NT2/D1 (cell line): ENCODE measurements around the gene PCDHGA11.
"Not testable (repeated sequence)": the region's sequence is repeated elsewhere in the genome, so short reads cannot be mapped to it uniquely, and the experiment has no call there.

Experiments
- DNase-seq: peaks from one replicate; pipeline ENCODE4 v3.0.0-alpha.2; 2011; ENCODE audit warnings: low read depth, low spot score
- H3K27me3 ChIP-seq: 2 replicates; pipeline ENCODE4 v1.6.0; 2011; ENCODE audit warnings: mild to moderate bottlenecking; ENCODE audit not compliant: insufficient read length, insufficient read depth
- H3K36me3 ChIP-seq: 2 replicates; pipeline ENCODE4 v1.6.1; 2011; ENCODE audit warnings: mild to moderate bottlenecking, low read length, mixed read lengths; ENCODE audit not compliant: insufficient read depth, insufficient read length
- H3K4me1 ChIP-seq: 2 replicates; pipeline ENCODE4 v1.5.1; 2011; ENCODE audit not compliant: insufficient read depth, insufficient read length
- H3K4me3 ChIP-seq: 2 replicates; pipeline ENCODE4 v1.5.1; 2011; ENCODE audit warnings: low read depth; ENCODE audit not compliant: insufficient read length
- H3K9ac ChIP-seq: 2 replicates; pipeline ENCODE4 v1.6.0; 2011; ENCODE audit warnings: low read depth; ENCODE audit not compliant: insufficient read length
- H3K9me3 ChIP-seq: 2 replicates; pipeline ENCODE4 v1.5.1; 2011; ENCODE audit warnings: mild to moderate bottlenecking, low read length; ENCODE audit not compliant: insufficient read depth
- SUZ12 ChIP-seq: IDR thresholded peaks from 2 replicates; pipeline ENCODE4 v1.6.1; 2011; ENCODE audit not compliant: insufficient read length, insufficient read depth; ENCODE audit errors: extremely low read depth
- YY1 ChIP-seq: IDR thresholded peaks from 2 replicates; pipeline ENCODE4 v1.6.1; 2011; ENCODE audit not compliant: insufficient read length, insufficient read depth
- ZNF274 ChIP-seq: IDR thresholded peaks from 2 replicates; pipeline ENCODE4 v1.6.1; 2011; ENCODE audit warnings: mild to moderate bottlenecking, low read depth, low read length

PCDHGA11 gene

DNA sequence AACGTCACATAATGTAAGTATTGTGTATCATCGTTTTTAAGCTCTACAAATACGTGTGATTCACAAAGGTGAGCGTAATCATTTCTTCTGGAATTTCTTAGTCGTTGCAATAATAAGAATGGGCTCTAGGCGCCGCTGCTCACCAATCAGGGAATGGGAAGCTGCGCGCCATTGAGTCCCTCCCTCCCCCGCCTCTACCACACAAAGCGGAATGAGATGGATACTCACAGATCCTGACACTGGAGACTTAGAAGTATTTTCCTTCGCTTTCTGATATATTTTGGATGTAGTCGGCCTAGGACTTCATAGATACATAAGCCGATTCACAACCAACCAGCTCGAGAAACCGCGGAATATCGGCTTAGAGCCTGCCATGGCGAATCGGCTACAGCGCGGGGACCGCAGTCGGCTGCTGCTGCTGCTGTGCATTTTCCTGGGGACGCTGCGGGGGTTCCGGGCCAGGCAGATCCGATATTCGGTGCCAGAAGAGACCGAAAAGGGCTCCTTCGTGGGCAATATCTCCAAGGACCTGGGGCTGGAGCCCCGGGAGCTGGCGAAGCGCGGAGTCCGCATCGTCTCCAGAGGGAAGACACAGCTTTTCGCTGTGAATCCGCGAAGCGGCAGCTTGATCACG lies at the start of gene PCDHGA11:
PCDHGA11 (plus strand) TSS at position 197 of the 634 bp plus-strand sequence; CDS start at position 374, 177 bp downstream.
- DNase-seq, result no peak
- TF ChIP-seq ZNF274 (no peak), SUZ12 (no peak), YY1 (peak; percentile 37)
- peak within 1 kb of the TSS; percentile 83 for H3K9ac ChIP-seq
- H3K27me3 ChIP-seq, result peaks cover 25% of the 10 kb centered on the region
- H3K36me3 ChIP-seq, result peaks cover 5% of the 10 kb centered on the region
- no peaks in the 10 kb centered on the region for H3K4me1 ChIP-seq
- H3K9me3 ChIP-seq, result peaks cover 52% of the 10 kb centered on the region
- H3K4me3 ChIP-seq, result peak within 1 kb of the TSS; percentile 47

DNA sequence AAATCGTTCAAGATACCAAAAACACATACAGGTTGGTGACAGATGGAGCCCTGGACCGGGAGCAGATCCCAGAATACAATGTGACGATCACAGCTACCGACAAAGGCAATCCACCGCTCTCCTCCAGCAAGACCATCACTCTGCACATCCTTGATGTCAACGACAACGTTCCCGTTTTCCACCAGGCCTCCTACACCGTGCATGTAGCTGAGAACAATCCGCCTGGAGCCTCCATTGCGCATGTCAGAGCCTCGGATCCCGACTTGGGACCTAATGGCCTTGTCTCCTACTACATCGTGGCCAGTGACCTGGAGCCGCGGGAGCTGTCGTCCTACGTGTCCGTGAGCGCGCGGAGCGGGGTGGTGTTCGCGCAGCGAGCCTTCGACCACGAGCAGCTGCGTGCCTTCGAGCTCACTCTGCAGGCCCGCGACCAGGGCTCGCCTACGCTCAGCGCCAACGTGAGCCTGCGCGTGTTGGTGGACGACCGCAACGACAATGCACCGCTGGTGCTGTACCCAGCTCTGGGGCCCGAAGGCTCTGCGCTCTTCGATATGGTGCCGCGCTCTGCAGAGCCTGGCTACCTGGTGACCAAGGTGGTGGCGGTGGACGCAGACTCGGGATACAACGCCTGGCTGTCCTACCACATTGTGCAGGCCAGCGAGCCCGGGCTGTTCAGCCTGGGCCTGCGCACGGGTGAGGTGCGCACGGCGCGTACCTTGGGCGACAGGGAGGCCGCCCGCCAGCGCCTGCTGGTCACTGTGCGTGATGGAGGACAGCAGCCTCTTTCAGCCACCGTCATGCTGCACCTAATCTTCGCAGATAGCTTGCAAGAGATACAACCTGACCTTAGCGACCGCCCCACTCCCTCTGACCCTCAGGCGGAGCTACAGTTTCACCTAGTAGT lies 49.0 kb upstream of the PCDHGA11 start:
- Histone ChIP-seq H3K27me3 (no peaks in the 10 kb centered on the region), H3K9ac (no peak overlapping the region), H3K4me3 (no peak overlapping the region), H3K9me3 (peaks cover 17% of the 10 kb centered on the region; the same call in 1 of the 2 replicates), H3K4me1 (no peaks in the 10 kb centered on the region), H3K36me3 (no peaks in the 10 kb centered on the region)
- TF ChIP-seq ZNF274, result no peak
- TF ChIP-seq YY1, result no peak
- TF ChIP-seq SUZ12, result no peak
- DNase-seq, result no peak

DNA sequence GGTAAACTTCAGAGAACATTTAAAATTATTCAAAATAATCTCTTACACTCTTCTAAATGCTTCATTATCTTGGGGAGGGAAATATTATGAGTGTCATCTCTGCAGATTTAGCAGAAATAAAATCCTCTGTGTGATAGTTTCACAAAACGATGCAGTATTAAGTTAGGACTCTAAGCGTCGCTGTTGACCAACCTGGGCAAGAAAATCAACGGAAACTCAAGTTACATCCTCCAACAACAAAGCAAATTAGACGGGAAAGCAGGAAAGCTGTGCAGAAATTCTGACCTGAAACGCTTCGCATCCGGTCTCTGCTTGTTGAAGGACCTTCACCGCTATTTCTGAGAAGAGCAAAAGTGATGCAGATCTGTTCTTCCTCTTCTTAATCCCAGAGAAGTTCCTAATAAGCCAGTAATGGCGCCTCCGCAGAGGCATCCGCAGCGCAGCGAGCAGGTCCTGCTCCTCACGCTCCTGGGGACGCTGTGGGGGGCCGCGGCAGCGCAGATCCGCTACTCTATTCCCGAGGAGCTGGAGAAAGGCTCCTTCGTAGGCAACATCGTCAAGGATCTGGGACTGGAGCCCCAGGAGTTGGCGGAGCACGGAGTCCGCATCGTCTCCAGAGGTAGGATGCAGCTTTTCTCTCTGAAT lies 47.1 kb upstream of the PCDHGA11 start, which contains the start of gene PCDHGA6:
PCDHGA6 (plus strand) TSS at position 219 of the 645 bp plus-strand sequence; CDS start at position 412, 193 bp downstream.
- Histone ChIP-seq H3K27me3 (no peaks in the 10 kb centered on the region), H3K9me3 (peaks cover 17% of the 10 kb centered on the region; the same call in 1 of the 2 replicates), H3K4me3 (no peak within 1 kb of the TSS), H3K9ac (no peak within 1 kb of the TSS), H3K4me1 (no peaks in the 10 kb centered on the region), H3K36me3 (no peaks in the 10 kb centered on the region)
- no peak for TF ChIP-seq ZNF274
- TF ChIP-seq SUZ12, result no peak
- TF ChIP-seq YY1, result no peak
- DNase-seq, result no peak

DNA sequence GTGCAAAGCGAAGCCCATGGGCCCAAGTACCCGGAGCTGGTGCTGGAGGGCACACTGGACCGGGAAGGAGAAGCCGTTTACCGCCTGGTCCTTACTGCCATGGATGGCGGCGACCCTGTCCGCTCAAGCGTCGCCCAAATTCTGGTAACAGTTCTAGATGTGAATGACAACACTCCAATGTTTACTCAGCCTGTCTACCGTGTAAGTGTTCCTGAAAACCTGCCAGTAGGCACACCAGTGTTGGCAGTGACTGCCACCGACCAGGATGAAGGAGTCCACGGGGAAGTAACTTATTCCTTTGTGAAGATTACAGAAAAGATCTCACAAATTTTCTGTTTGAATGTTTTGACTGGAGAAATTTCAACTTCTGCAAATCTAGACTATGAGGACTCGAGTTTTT lies 46.2 kb upstream of the PCDHGA11 start:
- Histone ChIP-seq H3K9me3 (peaks cover 17% of the 10 kb centered on the region; the same call in 1 of the 2 replicates), H3K27me3 (no peaks in the 10 kb centered on the region), H3K4me3 (no peak overlapping the region), H3K9ac (no peak overlapping the region), H3K36me3 (no peaks in the 10 kb centered on the region), H3K4me1 (no peaks in the 10 kb centered on the region)
- DNase-seq, result no peak
- TF ChIP-seq YY1 (no peak), SUZ12 (no peak), ZNF274 (no peak)

DNA sequence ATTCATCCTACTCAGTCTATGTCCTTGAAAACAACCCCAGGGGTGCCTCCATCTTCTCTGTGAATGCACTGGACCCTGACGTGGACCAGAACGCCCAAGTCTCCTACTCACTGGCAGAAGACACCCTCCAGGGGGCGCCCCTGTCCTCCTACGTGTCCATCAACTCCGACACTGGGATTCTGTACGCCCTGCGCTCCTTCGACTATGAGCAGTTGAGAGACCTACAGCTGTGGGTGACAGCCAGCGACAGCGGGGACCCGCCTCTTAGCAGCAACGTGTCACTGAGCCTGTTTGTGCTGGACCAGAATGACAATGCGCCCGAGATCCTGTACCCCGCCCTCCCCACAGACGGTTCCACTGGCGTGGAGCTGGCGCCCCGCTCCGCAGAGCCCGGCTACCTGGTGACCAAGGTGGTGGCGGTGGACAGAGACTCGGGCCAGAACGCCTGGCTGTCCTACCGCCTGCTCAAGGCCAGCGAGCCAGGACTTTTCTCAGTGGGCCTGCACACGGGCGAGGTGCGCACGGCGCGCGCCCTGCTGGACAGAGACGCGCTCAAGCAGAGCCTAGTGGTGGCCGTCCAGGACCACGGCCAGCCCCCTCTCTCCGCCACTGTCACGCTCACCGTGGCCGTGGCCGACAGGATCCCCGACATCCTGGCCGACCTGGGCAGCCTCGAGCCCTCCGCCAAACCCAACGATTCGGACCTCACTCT lies 45.3 kb upstream of the PCDHGA11 start:
- H3K9ac ChIP-seq, result not testable (repeated sequence)
- peaks cover 16% of the 10 kb centered on the region; the same call in 1 of the 2 replicates for H3K9me3 ChIP-seq

DNA sequence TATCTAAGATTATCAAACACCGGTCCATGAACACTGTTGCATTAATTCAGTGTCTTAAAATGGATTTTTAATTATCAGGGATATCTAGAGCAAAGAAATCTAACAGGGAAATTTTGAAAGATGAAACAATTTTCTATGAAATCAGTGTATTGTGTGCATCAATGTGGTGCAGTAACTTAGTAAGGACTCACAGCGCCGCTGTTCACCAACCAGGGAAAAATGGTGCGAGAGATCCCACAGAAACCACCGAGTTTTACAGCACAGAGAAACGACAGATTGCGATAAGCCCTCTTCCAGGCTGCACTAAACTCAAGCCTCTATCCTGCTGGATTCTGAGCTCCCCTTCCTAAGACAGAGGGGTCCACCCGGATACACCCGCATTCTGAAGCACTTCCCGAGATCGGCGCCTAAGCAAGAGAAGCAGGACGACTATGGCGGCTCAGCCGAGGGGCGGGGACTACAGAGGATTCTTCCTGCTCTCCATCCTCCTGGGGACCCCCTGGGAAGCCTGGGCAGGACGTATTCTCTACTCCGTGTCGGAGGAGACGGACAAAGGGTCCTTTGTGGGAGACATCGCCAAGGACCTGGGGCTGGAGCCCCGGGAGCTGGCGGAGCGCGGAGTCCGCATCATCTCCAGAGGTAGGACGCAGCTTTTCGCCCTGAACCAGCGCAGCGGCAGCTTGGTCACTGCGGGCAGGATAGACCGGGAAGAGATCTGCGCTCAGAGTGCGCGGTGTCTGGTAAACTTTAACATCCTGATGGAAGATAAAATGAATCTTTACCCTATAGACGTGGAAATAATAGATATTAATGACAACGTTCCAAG lies 38.2 kb upstream of the PCDHGA11 start, which contains the start of gene PCDHGA7:
PCDHGA7 (plus strand) TSS at position 274 of the 826 bp plus-strand sequence; CDS start at position 432, 158 bp downstream.
- no peak within 1 kb of the TSS for H3K9ac ChIP-seq
- H3K27me3 ChIP-seq, result no peaks in the 10 kb centered on the region
- H3K4me3 ChIP-seq, result no peak within 1 kb of the TSS
- no peaks in the 10 kb centered on the region for H3K4me1 ChIP-seq
- no peak for DNase-seq
- no peaks in the 10 kb centered on the region for H3K36me3 ChIP-seq
- H3K9me3 ChIP-seq, result no peaks in the 10 kb centered on the region; the same call in 1 of the 2 replicates
- TF ChIP-seq ZNF274, result no peak

More for the DNA sequence above, 45.3 kb upstream of the PCDHGA11 start:
- not testable (repeated sequence) for H3K27me3 ChIP-seq, H3K4me3 ChIP-seq, DNase-seq, H3K4me1 ChIP-seq, H3K36me3 ChIP-seq
